Calu3 (cell line): ENCODE results near the gene STX12. TPM values are rescaled to one million over a fixed set of nuclear protein-coding genes. Genes with fewer than 3 reads are reported as not detected.

ENCODE experiments used
- BruUV-seq: library from RNA; stranded (reverse); fragments of 400-500 nt; replicated peaks from 2 replicates; lab custom pipeline; 2021; lab: Mats Ljungman, UMichigan
- CTCF ChIA-PET: fragments of 300-600 bp; sonication (Branson Sonifier 250); formaldehyde crosslinking; loops from one replicate; lab custom pipeline; 2022; ENCODE audit warnings: antibody characterized with exemption; lab: Charles Lee
- DNase-seq: peaks from one replicate; pipeline ENCODE4 v3.0.0; 2022
- H3K27ac Mint-ChIP-seq: one replicate; pipeline ENCODE4 v1.8.0; 2022; ENCODE audit warnings: mixed read lengths; ENCODE audit not compliant: unreplicated experiment
- H3K27me3 Mint-ChIP-seq: one replicate; pipeline ENCODE4 v1.8.0; 2022; ENCODE audit warnings: mixed read lengths; ENCODE audit not compliant: unreplicated experiment
- H3K36me3 Mint-ChIP-seq: one replicate; pipeline ENCODE4 v1.8.0; 2022; ENCODE audit warnings: mild to moderate bottlenecking, moderate library complexity, mixed read lengths; ENCODE audit not compliant: insufficient read depth, unreplicated experiment
- H3K4me1 Mint-ChIP-seq: one replicate; pipeline ENCODE4 v1.8.0; 2022; ENCODE audit warnings: mild to moderate bottlenecking, low read depth, mixed read lengths; ENCODE audit not compliant: unreplicated experiment
- H3K4me3 Mint-ChIP-seq: one replicate; pipeline ENCODE4 v1.8.0; 2022; ENCODE audit warnings: mild to moderate bottlenecking, low read depth, moderate library complexity, mixed read lengths; ENCODE audit not compliant: unreplicated experiment
- H3K9me3 Mint-ChIP-seq: one replicate; pipeline ENCODE4 v1.8.0; 2022; ENCODE audit warnings: low read depth, mixed read lengths; ENCODE audit not compliant: unreplicated experiment
- CTCF ChIP-seq: fragments of 200-600 bp; IDR thresholded peaks from one replicate; pipeline ENCODE4 v1.8.0; 2022; ENCODE audit warnings: antibody characterized with exemption; ENCODE audit not compliant: unreplicated experiment
- intact Hi-C: fragments of 100-400 bp; cut with micrococcal nuclease; formaldehyde crosslinking; loops from one replicate; pipeline ENCODE4 v1.10.0; 2022; ENCODE audit not compliant: unreplicated experiment
- total RNA-seq: library from RNA; stranded (reverse); gene quantifications from 2 replicates; pipeline ENCODE4 v1.2.3, GENCODE V29; 2022

Gene STX12
- total RNA-seq, 1 experiment from 2014 or later: 23.4 TPM

- CTCF ChIA-PET: no interaction called here
- Mint-ChIP-seq H3K4me3 (no peak overlapping the region), H3K4me1 (no peaks in the 10 kb centered on the region), H3K27me3 (no peaks in the 10 kb centered on the region), H3K36me3 (no peaks in the 10 kb centered on the region), H3K9me3 (no peaks in the 10 kb centered on the region), H3K27ac (no peak overlapping the region)
- BruUV-seq: no TSS peak
- intact Hi-C loops: no loop called here
- no peak for TF ChIP-seq CTCF
- DNase-seq: no peak
Observed at GRCh38 chr1:27763358-27763757, 9.7 kb upstream of the STX12 start.

GRCh38 chr1:27770293-27770830 is 2.7 kb upstream of the STX12 start:
- Mint-ChIP-seq H3K27ac (no peak overlapping the region), H3K9me3 (no peaks in the 10 kb centered on the region), H3K4me1 (no peaks in the 10 kb centered on the region), H3K4me3 (no peak overlapping the region), H3K36me3 (peaks cover 18% of the 10 kb centered on the region), H3K27me3 (no peaks in the 10 kb centered on the region)
- CTCF ChIA-PET: no interaction called here
- TF ChIP-seq CTCF: no peak
- BruUV-seq: no TSS peak
- no peak for DNase-seq
- intact Hi-C loops: no loop called here

DNA sequence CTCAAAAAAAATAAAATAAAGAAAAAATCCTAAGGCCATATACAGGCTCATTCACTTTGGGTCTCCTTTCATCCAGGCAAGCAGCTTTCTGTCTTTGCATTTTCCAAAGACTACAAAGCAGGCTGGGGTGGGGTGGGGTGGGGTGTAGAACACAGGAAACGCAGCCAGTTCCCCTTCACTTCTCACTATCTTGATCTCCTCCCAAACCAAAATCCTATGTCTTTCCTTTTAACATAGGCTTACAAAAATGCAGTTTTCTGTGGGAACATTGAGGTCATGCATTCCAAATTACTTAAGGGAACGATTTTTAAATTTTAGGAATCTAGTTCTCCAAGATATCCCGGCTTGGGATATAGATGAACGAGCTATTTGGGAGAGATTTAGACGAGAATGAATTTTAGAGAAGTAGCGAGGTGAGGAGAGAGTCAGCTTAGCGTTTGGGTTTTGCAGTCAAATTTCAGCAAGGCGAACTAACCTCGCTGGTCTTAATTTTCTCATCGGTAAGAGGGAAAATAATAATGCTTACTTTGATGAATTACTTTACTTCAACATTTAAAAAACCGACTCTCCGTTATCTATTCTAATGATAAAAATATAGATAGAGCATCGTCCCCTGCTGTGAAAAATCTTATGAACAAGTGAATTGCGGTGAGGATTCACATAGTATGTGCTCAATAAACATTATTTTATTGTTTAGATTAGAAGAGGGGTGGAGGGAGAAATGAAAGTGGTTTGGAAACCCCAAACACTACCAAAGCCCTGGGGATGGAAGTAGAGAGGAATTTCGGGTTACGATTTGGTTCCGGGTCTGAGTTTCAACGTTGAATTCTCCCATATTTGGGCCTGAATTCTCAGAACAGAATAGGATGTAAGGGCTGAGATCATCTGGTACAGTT is 735 bp upstream of the STX12 start:
- peak overlapping the region; percentile 84 for H3K4me3 Mint-ChIP-seq
- peaks cover 18% of the 10 kb centered on the region for H3K36me3 Mint-ChIP-seq
- peak overlapping the region; percentile 80 for H3K27ac Mint-ChIP-seq
- BruUV-seq: no TSS peak
- no peaks in the 10 kb centered on the region for H3K9me3 Mint-ChIP-seq
- H3K27me3 Mint-ChIP-seq: no peaks in the 10 kb centered on the region
- intact Hi-C loops: no loop called here
- CTCF ChIA-PET: interaction anchor here (0.6 to 1.8 kb wide), 7 partner anchors 47 to 316 kb away, joined by 3 to 6 read pairs (median 3); partner anchors contain the start of genes EYA3, FAM76A and IFI6
- no peaks in the 10 kb centered on the region for H3K4me1 Mint-ChIP-seq
- DNase-seq: no peak
- no peak for TF ChIP-seq CTCF

GRCh38 chr1:27773826-27774445 is 917 bp downstream of the STX12 start:
- TSS peak; percentile 50 for BruUV-seq

More at GRCh38 chr1:27773826-27774445, 917 bp downstream of the STX12 start:
- H3K27ac Mint-ChIP-seq: peak overlapping the region; percentile 42
- peaks cover 18% of the 10 kb centered on the region for H3K36me3 Mint-ChIP-seq
- H3K9me3 Mint-ChIP-seq: no peaks in the 10 kb centered on the region
- H3K4me3 Mint-ChIP-seq: peak overlapping the region; percentile 84
- intact Hi-C loops: no loop called here
- no peaks in the 10 kb centered on the region for H3K4me1 Mint-ChIP-seq
- TF ChIP-seq CTCF: no peak
- no peak for DNase-seq
- no peaks in the 10 kb centered on the region for H3K27me3 Mint-ChIP-seq
- CTCF ChIA-PET: interaction anchor here (1.8 kb wide), 1 partner anchor 48 kb away, joined by 6 read pairs; the partner anchor contains the start of gene FAM76A
